Putamen (tissue), 1 donor: ENCODE data around the gene SPPL2C.
A peak's percentile ranks its signal among the peaks of the same experiment; 100 is the strongest.
"Not testable (repeated sequence)": the region's sequence is repeated elsewhere in the genome, so short reads cannot be mapped to it uniquely, and the experiment has no call there.

ENCODE experiments used
- DNase-seq: peaks from one replicate; pipeline ENCODE4 v3.0.0-alpha.2; 2016; ENCODE audit warnings: low spot score

The SPPL2C gene

DNA sequence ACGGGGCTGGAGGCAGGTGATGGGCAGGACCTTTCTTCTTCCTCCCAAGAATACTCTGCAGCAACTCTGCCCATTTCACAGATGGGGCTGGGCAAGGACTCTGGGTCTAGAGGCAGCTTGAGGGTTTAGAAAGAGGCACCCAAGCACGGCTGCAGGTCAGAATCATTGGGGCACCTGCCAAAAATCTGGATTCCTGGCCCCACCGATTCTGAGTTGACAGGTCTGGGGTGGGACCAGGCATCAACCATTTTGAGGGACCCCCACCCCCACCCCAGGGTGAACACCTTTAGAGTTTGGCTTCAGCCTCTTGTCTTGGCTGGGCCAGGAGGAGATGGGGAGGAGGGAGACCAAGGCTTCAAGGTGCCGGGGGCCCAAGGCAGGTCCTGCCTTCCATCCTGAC lies 5.3 kb downstream of the SPPL2C start:
- no peak for DNase-seq

DNA sequence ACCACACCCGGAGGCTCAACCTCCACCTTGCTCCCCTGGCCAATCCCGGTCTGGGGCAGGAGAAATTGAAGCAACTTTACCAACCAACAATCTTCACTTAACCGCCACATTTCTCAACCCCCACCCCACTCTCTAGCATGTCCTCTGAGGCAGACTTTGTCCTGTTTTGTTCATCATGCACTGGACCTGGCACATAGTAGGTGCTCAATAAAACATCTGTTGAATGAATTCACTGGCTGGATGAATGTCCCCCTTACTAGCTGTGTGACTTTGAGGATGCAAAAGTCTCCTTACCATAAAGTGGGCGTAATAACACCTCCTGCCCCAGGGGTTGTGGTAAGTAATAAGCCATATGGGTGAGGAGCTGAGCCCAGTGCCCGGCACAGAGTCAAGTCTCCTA lies 5.8 kb downstream of the SPPL2C start:
- DNase-seq, result no peak

DNA sequence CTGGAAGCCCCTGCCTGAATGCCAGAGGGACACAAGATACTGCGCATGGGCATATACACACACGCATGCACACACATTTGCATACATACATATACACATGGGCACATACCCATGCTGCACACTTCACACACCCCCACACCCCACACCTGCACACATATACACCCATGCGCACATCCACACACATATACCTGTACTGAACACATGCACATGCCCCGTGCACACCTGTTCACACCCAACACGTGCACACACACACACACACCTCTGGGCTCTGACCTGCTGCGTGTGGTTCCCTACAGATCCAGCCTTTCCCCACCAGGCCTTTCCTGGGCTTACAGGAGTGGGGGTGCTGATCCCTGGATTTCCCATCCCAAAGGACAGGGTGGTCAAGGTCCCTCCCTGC lies 6.3 kb downstream of the SPPL2C start:
- DNase-seq, result no peak

DNA sequence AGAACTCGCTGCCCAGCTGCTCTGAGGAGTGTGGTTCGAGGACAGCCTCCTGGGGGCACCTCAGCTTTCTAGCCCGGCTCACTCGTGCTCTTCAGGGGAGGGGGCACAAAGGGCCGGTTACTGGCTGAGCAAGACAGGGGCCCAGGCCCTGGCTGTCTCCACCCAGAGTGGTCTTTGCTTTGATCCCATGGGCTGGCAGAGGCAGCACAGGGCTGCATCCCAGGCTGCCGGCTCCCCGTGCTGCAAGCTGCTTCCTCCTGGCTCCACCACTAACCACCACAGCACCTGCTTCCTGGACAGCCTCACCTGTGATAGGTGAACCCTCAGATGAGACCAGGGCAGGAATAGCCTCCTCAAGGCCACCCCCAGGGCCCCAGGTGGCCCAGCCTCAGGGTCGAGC lies 6.8 kb downstream of the SPPL2C start:
- DNase-seq, result no peak

DNA sequence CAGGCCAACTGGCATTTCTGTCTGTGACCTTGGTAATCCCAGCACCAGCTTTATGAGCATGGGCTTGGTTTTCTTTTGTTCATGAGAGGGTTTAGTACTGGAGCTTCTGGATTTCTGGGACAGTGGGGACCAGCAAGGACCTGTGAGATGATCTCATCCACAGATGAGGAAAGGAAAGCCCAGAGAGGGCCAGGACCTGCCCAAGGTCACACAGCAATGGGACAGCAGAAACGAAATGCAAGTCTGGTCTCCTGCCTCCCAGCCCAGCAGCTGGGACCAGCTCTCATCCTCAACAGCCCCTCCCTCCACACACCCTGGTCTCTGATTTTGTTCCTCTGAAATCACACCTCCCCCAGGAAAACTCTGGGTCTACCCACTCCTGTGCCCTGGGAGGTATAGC lies 7.2 kb downstream of the SPPL2C start:
- no peak for DNase-seq

GRCh38 chr17:45852535-45853297 lies 8.0 kb downstream of the SPPL2C start:
- peak; percentile 65 for DNase-seq

DNA sequence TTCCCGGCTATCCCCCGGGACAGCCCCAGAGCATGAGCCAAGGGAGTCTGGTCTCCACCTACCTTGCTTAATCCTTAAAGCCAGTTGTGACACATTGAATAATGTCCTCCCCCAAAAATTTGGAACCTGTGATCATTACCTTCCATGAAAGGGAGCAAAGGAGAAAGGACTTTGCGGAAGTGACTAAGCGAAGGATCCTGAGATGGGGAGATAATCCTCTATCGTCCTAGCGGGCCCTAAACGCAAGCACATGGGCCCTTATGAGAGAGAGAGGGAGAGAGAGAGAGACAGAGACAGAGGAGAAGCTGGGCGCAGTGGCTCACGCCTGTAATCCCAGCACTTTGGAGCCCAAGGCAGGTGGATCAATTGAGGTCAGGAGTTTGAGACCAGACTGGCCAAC lies 9.5 kb downstream of the SPPL2C start:
- DNase-seq, result no peak

- no peak for DNase-seq
Observed at GRCh38 chr17:45855691-45856336, 11.1 kb downstream of the SPPL2C start.

DNA sequence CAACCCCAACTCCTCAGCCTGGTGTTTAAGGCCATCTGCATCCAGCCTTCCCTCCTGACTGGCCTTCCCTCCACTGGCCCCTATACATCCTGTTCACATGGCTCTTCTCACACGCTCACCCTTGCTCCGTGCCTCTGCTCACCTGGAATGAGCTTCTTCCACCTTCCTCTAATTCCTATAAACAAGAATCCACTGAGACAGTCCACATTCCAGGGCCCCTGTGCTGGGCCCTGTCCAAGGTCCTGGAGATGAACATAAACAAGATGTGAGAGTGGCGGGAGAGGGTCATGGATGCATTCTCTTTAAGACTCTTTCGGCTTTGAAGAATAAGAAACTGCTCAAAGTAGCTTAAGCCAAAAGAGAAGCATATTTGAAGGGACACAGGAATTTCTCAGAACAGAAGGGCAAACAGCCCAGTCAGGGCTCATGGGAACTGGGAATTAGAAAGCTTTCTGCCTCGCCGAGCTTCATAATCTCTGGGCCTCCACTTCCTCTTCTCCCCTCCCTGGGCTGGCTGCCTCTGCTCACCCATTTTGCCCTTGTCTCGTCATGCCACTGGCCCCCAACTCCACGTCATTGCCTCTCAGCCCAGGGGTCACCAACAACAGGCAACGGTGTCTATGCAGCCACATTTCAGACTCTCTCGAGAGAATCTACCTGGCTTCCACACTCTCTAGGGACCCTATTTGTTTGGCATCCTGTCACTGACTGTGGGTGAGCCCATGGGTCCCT lies 13.5 kb downstream of the SPPL2C start:
- no peak for DNase-seq

DNA sequence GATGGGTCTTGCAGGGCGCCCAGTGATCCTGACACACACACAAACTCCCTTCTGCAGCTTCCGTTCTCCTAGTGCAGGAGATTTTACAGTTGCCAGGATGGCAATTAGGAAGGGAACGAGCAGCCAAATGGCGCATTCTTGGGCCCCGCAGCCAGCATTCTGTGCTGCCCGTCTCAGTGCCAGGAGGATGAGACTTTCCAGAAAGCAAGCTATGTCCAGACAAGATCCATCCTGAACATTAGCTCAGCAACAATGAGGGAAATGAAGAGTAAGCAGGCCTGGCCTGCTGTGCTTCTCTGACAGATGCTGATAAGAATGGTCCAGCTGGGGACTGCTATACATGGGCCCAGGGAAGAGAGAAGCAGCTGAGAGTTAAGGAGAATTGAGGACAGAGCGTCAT lies 16.5 kb downstream of the SPPL2C start:
- no peak for DNase-seq

DNA sequence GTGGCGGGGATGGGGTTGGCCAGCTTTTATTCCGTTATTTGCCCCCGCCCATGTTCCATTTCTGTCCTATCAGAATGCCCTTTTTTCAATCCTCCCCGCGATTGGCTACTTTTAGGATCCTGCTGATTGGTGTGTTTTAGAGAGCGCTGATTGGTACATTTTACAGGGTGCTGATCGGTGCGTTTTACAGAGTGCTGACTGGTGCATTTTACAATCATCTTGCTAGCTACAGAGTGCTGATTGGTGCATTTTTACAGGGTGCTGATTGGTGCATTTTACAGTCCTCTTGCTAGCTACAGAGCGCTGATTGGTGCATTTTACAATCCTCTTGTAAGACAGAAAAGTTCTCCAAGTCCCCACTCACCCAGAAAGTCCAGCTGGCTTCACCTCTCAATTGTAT lies 17.4 kb downstream of the SPPL2C start:
- not testable (repeated sequence) for DNase-seq

GRCh38 chr17:45863857-45864654 lies 19.4 kb downstream of the SPPL2C start:
- DNase-seq, result no peak

DNA sequence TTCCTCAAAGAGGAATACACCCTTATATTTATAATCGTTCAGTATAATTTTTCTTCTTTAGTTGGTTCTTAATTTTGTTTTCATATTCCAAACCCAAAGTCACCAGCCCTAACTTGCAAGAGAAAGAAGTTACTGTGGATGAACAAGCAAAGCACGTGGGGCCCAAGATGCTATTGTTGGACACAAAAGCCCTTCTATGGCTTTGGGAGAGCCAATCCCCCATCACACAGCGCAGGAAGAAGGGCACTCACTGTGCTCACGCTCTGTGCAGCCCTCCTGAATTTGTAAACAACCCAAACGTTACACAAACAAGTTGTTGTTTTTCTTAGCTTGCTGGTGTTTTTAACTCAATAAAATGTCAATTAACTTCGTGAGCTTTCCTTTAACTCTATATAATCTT lies 22.5 kb downstream of the SPPL2C start:
- DNase-seq, result peak; percentile 88

DNA sequence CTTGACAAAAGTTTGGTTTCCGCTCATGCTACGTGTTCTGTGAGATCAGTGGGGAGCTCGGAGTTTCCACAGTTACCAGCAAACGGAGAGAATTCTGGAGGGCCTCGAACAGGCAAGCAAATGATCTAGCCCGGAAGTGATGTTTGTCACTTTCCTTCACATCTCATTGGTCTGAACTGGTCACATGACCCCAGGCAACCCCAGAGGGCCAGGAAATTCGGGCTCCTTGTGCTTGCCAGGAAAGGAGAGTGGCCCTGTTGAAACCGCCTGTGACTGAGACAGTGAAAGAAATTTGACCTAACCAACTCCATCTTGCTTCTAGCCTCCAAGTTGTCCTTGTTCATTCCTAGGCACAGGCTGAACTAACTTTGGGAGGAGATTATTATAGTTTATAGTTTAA lies 23.0 kb downstream of the SPPL2C start:
- DNase-seq, result peak; percentile 64

DNA sequence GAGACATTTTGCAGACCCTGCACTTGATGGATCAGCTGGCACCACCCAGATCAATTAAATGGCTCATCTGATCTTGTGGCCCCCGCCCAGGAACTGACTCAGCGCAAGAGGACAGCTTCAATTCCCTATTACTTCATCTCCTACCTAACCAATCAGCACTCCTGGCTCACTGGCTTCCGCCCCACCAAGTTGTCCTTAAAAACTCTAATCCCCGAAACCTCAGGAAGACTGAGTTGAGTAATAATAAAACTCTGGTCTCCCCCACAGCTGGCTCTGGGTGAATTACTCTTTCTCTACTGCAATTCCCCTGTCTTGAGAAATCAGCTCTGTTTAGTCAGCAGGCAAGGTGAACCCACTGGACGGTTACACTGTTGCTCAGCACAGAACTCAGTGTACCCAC lies 23.6 kb downstream of the SPPL2C start:
- no peak for DNase-seq

DNA sequence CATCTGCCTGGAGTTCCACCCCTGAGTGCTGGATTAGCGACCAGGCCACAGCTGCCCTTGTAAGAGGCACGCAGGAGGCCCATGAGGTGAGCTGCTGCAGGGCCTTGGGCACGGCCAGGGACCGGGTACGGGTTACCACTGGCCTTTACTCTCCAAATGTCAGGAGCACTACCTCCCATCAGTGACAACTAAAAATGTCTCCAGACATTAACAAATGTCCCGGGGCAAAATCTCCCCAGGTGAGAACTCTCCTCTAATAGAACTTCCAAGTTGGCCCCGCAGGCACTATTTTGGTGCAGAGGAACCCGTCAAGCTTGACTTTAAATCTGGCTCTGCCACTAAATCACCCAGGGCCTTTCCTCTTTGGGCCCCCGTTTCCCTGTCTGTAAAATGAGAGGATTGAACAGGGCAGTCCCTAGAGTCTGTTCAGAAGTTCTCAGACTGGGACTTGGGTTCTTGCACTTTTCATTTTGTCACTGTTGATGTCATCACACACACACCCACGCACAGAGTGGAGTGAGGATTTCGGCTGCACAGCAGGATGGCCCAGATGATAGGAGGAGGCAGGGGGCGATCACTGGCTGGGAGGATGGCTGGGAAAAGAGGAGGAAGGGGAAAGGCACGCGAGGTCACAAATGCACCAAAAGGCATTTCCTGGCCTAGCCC lies 25.1 kb downstream of the SPPL2C start:
- DNase-seq, result no peak

GRCh38 chr17:45870342-45870974 lies 25.8 kb downstream of the SPPL2C start:
- DNase-seq, result no peak

DNA sequence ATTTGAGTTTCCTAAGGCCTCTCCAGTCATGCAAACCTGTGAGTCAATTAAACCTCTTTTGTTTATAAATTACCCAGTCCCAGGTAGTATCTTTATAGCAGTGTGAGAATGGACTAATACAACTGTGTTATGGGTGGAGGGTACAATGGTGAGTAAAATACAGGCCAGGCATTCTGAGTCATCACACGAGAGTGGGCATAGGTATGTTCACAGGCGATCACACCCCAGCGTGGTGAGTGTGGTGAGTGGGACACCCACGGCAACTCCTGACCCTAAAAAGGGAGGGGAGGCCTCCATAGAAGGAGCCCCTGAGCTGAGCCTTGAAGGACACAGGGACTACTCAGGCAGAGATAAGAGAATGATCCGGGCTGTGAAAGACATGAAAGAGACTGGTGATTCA lies 27.0 kb downstream of the SPPL2C start:
- DNase-seq, result no peak

- no peak for DNase-seq
Observed at GRCh38 chr17:45873728-45874127, 29.0 kb downstream of the SPPL2C start.

GRCh38 chr17:45874151-45874550 lies 29.5 kb downstream of the SPPL2C start:
- DNase-seq, result no peak

- DNase-seq, result no peak
Observed at GRCh38 chr17:45876539-45876938, 31.9 kb downstream of the SPPL2C start.
